ENCODE measurements around the gene PPM1J.

DNA sequence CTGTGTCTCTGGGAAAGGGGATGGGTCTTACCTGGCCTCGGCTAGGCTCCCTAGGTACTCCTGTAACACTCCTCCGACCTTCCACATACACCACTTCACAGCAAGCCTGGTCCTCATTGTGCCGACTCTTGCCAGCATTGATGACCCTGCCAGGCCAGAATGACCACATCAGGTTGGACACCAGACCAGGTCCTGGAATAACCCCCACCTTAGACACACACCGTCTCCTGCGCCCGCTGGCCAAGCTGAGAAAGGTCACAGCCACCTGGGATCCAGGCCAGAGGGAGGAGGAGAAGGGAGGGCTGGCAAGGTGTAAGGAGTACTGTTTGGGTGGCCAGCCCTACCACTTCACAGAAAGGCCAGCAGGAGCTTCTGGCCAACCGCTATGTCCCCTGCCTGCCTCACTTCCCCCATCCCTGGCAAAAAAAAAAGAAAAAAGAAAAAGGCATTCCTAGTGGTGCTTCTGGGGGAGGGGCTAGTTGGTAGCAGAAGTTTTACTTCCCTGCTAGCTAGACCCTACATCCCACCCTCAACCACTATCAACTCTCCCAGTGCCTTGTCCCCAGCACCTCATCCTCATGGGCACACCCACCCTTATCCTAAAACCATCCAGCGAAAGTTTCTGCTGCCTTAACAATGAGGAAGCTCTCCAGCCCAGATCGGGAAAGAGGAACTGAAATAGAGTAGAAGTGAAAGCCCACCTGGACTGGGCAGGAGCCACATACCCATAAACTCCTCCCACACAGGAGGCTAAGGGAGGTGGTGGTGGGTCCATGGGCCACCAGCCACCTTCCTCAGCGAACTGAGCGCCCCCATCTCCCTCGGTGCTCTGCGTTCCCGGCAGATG is 1.4 kb downstream of the PPM1J start:
- TF ChIP-seq, protein P1, sequence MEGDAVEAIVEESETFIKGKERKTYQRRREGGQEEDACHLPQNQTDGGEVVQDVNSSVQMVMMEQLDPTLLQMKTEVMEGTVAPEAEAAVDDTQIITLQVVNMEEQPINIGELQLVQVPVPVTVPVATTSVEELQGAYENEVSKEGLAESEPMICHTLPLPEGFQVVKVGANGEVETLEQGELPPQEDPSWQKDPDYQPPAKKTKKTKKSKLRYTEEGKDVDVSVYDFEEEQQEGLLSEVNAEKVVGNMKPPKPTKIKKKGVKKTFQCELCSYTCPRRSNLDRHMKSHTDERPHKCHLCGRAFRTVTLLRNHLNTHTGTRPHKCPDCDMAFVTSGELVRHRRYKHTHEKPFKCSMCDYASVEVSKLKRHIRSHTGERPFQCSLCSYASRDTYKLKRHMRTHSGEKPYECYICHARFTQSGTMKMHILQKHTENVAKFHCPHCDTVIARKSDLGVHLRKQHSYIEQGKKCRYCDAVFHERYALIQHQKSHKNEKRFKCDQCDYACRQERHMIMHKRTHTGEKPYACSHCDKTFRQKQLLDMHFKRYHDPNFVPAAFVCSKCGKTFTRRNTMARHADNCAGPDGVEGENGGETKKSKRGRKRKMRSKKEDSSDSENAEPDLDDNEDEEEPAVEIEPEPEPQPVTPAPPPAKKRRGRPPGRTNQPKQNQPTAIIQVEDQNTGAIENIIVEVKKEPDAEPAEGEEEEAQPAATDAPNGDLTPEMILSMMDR (IDR thresholded peaks at IDR 0.05) = no peak
- TF ChIP-seq, protein P2, sequence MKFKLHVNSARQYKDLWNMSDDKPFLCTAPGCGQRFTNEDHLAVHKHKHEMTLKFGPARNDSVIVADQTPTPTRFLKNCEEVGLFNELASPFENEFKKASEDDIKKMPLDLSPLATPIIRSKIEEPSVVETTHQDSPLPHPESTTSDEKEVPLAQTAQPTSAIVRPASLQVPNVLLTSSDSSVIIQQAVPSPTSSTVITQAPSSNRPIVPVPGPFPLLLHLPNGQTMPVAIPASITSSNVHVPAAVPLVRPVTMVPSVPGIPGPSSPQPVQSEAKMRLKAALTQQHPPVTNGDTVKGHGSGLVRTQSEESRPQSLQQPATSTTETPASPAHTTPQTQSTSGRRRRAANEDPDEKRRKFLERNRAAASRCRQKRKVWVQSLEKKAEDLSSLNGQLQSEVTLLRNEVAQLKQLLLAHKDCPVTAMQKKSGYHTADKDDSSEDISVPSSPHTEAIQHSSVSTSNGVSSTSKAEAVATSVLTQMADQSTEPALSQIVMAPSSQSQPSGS (CRISPR knock-in tag; IDR thresholded peaks at IDR 0.05; ENCODE audit: borderline replicate concordance, low read depth) = no peak
- TF ChIP-seq JUN (CRISPR knock-in tag; IDR thresholded peaks at IDR 0.05) (no peak), NFYB (CRISPR knock-in tag; conservative IDR thresholded peaks at IDR 0.05; ENCODE audit: low read depth) (no peak), GABPB1 (CRISPR knock-in tag; IDR thresholded peaks at IDR 0.05) (no peak), ZNF138 (CRISPR knock-in tag; conservative IDR thresholded peaks at IDR 0.05) (no peak), SP1 (CRISPR knock-in tag; conservative IDR thresholded peaks at IDR 0.05) (no peak), ESRRA (CRISPR knock-in tag; IDR thresholded peaks at IDR 0.05; ENCODE audit: borderline replicate concordance) (no peak), ATF3 (CRISPR knock-in tag; conservative IDR thresholded peaks at IDR 0.05) (no peak)
- TF ChIP-seq, protein P3, sequence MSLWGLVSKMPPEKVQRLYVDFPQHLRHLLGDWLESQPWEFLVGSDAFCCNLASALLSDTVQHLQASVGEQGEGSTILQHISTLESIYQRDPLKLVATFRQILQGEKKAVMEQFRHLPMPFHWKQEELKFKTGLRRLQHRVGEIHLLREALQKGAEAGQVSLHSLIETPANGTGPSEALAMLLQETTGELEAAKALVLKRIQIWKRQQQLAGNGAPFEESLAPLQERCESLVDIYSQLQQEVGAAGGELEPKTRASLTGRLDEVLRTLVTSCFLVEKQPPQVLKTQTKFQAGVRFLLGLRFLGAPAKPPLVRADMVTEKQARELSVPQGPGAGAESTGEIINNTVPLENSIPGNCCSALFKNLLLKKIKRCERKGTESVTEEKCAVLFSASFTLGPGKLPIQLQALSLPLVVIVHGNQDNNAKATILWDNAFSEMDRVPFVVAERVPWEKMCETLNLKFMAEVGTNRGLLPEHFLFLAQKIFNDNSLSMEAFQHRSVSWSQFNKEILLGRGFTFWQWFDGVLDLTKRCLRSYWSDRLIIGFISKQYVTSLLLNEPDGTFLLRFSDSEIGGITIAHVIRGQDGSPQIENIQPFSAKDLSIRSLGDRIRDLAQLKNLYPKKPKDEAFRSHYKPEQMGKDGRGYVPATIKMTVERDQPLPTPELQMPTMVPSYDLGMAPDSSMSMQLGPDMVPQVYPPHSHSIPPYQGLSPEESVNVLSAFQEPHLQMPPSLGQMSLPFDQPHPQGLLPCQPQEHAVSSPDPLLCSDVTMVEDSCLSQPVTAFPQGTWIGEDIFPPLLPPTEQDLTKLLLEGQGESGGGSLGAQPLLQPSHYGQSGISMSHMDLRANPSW (CRISPR knock-in tag; conservative IDR thresholded peaks at IDR 0.05; ENCODE audit: low read depth) = no peak
- TF ChIP-seq, protein P4, sequence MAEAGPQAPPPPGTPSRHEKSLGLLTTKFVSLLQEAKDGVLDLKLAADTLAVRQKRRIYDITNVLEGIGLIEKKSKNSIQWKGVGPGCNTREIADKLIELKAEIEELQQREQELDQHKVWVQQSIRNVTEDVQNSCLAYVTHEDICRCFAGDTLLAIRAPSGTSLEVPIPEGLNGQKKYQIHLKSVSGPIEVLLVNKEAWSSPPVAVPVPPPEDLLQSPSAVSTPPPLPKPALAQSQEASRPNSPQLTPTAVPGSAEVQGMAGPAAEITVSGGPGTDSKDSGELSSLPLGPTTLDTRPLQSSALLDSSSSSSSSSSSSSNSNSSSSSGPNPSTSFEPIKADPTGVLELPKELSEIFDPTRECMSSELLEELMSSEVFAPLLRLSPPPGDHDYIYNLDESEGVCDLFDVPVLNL (CRISPR knock-in tag; IDR thresholded peaks at IDR 0.05; ENCODE audit: borderline replicate concordance, low read depth) = no peak
